ENCODE measurements around the gene PSAP. TPM values are rescaled to one million over a fixed set of nuclear protein-coding genes. Genes with fewer than 3 reads are reported as not detected.
A peak's percentile ranks its signal among the peaks of the same experiment; 100 is the strongest.

PSAP gene
- total RNA-seq, 1 experiment from 2014 or later: 114 TPM

DNA sequence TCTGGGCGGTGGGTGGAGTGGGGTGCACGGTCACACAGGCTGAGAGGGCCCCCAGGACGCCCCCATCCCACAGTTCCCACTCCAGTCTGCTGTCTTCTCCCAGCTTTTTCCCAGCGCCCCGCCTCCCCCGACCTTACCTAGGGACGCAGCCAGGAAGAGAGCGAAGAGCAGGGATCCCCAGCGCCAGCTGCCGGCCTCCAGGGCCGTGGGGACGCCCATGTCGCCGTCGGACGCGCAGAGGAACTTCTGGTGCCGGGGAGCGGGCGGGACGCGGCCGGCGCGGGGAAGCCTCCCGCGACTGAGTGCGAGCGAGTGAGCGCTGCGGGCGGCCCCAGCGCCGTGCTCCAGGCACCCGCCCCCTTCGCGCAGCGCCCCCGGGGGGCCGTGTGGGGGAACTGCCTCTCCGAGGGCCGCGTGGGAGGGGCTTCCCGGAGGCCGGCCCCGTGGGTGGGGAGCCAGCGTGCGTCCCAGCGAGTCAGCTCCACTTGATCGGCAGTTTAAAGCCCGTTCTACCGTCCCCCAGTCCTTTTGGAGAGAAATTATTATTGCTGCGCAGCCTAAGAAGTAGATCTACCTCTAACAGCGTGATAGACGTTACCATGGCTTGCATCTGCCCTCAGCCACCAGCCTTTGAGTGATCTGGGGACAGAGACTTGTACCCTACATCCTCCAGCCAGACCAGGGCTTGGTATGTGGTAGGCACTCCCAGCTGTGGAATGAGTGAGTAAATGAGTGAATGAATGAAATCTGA is 77.7 kb downstream of the PSAP start, which contains the start of gene VSIR:
TSS of gene VSIR (minus strand) at position 300 of the 751 bp plus-strand sequence. CDS start at position 219, 81 bp downstream.
- Histone ChIP-seq H3K27ac (ENCODE audit: low read length) (no peak within 1 kb of the TSS), H2AFZ (ENCODE audit: low read length) (no peak within 1 kb of the TSS), H3K4me2 (ENCODE audit: low read depth, low read length, poor library complexity, severe bottlenecking) (no peak within 1 kb of the TSS), H4K20me1 (ENCODE audit: insufficient read depth, low read depth, low read length) (no peaks in the 10 kb centered on the region), H3K4me3 (ENCODE audit: low read length) (no peak within 1 kb of the TSS), H3K9ac (ENCODE audit: low read length) (no peak within 1 kb of the TSS), H3K9me3 (ENCODE audit: low read length) (no peaks in the 10 kb centered on the region; the same call in 1 of the 2 replicates), H3K79me2 (ENCODE audit: low read length) (no peaks in the 10 kb centered on the region), H3K4me1 (ENCODE audit: low read length) (peaks cover 40% of the 10 kb centered on the region), H3K36me3 (ENCODE audit: insufficient read depth, low read length) (no peaks in the 10 kb centered on the region), H3K9me2 (replicated peaks; ENCODE audit: insufficient read depth, low read length) (no peaks in the 10 kb centered on the region), H3K27me3 (ENCODE audit: low read length) (peaks cover 2% of the 10 kb centered on the region; the same call in 1 of the 2 replicates)
- peak; percentile 91 for DNase-seq

DNA sequence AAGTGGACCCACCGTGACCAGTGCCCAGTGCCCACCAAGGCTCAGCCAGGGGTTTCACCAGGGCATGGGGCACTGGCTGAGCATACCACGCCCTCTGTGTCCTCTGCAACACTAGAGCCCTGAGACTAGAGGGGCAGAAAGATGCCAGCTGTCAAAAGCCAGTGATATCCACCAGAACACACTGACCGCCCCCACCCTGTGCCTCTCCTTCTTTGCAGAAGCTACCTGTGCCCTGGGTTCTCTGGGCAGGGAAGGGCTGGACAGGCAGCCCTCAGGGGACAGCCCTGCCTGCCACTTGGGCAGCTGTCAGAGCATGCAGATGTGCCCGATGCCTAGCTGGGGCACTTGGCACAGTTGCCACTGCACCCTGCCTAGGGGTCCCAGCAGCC is 78.2 kb downstream of the PSAP start:
- H3K4me2 ChIP-seq (ENCODE audit: low read depth, low read length, poor library complexity, severe bottlenecking): no peak overlapping the region
- H2AFZ ChIP-seq (ENCODE audit: low read length): no peak overlapping the region
- H4K20me1 ChIP-seq (ENCODE audit: insufficient read depth, low read depth, low read length): no peaks in the 10 kb centered on the region
- H3K9me3 ChIP-seq (ENCODE audit: low read length): no peaks in the 10 kb centered on the region; the same call in 1 of the 2 replicates
- peaks cover 2% of the 10 kb centered on the region; the same call in 1 of the 2 replicates for H3K27me3 ChIP-seq (ENCODE audit: low read length)
- no peak overlapping the region for H3K9ac ChIP-seq (ENCODE audit: low read length)
- no peak for DNase-seq
- no peaks in the 10 kb centered on the region for H3K79me2 ChIP-seq (ENCODE audit: low read length)
- no peak overlapping the region for H3K4me3 ChIP-seq (ENCODE audit: low read length)
- H3K36me3 ChIP-seq (ENCODE audit: insufficient read depth, low read length): no peaks in the 10 kb centered on the region
- no peak overlapping the region for H3K27ac ChIP-seq (ENCODE audit: low read length)
- H3K9me2 ChIP-seq (replicated peaks; ENCODE audit: insufficient read depth, low read length): no peaks in the 10 kb centered on the region
- peaks cover 40% of the 10 kb centered on the region for H3K4me1 ChIP-seq (ENCODE audit: low read length)

DNA sequence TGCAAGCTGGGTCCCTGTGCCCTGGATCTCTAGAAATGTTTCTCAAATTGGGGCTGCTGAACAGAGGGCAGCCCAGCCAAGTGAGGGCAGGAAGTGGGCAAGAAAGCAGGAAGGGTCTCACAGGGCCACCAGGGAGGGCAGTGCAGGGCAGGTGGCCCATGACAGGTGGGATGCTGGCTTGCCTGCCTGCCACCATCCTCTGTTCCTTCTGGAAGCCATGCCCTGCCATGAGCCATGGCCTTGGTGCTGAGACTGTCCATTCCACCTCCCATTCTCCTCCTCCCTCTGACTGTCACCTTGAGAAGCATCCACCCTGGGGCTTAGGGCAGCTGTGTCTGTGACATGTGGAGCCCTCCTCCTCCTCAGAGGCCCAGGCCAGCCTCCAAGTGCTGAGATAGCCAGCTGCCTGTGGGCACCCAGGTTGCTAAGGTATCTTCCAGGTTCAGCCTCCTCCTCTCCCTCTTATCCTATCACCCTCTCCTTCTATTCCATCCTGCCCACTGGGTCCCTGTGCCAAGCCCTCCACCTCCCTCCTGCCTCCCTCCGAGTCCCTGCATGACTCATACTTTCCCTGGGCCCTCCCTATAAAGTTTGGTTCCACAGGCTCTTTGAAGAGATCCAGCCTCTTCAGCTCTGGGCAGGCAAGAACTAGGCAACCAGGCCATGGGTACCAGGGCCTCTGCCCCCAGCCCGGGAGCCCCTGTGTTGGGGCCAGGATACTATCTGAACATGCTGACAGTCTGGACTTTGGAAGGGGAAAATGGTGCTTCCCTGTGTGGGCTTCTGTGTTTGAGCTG is 79.0 kb downstream of the PSAP start:
- Histone ChIP-seq H3K4me2 (ENCODE audit: low read depth, low read length, poor library complexity, severe bottlenecking) (no peak overlapping the region), H3K4me1 (ENCODE audit: low read length) (peaks cover 40% of the 10 kb centered on the region), H3K9me3 (ENCODE audit: low read length) (no peaks in the 10 kb centered on the region), H4K20me1 (ENCODE audit: insufficient read depth, low read depth, low read length) (no peaks in the 10 kb centered on the region), H3K9ac (ENCODE audit: low read length) (no peak overlapping the region), H3K9me2 (replicated peaks; ENCODE audit: insufficient read depth, low read length) (no peaks in the 10 kb centered on the region), H3K36me3 (ENCODE audit: insufficient read depth, low read length) (no peaks in the 10 kb centered on the region), H2AFZ (ENCODE audit: low read length) (no peak overlapping the region), H3K27me3 (ENCODE audit: low read length) (peaks cover 2% of the 10 kb centered on the region; the same call in 1 of the 2 replicates), H3K27ac (ENCODE audit: low read length) (no peak overlapping the region), H3K4me3 (ENCODE audit: low read length) (no peak overlapping the region), H3K79me2 (ENCODE audit: low read length) (no peaks in the 10 kb centered on the region)
- no peak for DNase-seq

DNA sequence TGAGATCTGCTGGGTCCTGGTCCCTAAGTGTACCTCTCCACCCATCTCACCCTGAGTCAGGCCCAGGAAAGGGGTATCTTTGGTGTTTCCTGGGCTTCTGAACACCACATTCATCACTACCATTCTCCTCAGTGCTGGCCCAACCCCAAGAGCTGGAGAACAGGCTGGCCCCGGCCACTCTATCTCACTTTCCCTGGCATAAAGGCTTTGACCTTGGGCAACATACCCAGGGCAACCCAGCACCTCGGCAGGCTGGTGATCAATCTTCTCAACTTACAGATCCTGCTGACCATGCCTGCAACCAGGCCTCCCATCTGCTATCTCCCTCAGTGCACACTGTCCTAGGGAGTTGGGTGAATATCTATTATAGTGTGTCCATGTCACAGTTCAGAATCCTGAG is 79.8 kb downstream of the PSAP start:
- Histone ChIP-seq H3K36me3 (ENCODE audit: insufficient read depth, low read length) (no peaks in the 10 kb centered on the region), H3K4me3 (ENCODE audit: low read length) (no peak overlapping the region), H3K9me2 (replicated peaks; ENCODE audit: insufficient read depth, low read length) (no peaks in the 10 kb centered on the region), H3K27me3 (ENCODE audit: low read length) (peaks cover 2% of the 10 kb centered on the region; the same call in 1 of the 2 replicates), H3K79me2 (ENCODE audit: low read length) (no peaks in the 10 kb centered on the region), H3K9me3 (ENCODE audit: low read length) (no peaks in the 10 kb centered on the region), H3K9ac (ENCODE audit: low read length) (no peak overlapping the region), H3K4me1 (ENCODE audit: low read length) (peaks cover 33% of the 10 kb centered on the region), H3K4me2 (ENCODE audit: low read depth, low read length, poor library complexity, severe bottlenecking) (no peak overlapping the region), H3K27ac (ENCODE audit: low read length) (no peak overlapping the region), H2AFZ (ENCODE audit: low read length) (no peak overlapping the region), H4K20me1 (ENCODE audit: insufficient read depth, low read depth, low read length) (no peaks in the 10 kb centered on the region)
- no peak for DNase-seq

DNA sequence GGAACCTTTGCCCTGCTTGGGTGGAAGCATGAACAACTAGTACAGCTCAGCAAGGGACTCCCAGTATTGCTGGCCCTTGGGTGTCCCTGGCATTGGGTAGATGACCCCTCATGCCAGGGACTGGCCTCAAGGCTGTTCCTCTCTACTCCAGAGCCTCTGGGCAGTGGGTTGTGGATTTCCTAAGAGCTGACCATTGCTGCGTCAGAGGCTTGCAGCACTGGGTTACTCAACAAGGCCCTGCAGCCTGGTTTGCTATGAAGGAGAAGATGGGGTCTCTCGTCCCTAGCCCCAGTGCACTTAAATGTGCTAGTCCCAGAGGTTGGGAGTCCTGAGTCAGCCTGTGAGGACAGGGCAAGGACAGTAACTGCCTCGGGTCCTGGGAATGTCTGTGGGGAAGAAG is 80.3 kb downstream of the PSAP start:
- H3K4me2 ChIP-seq (ENCODE audit: low read depth, low read length, poor library complexity, severe bottlenecking): no peak overlapping the region
- no peaks in the 10 kb centered on the region for H3K36me3 ChIP-seq (ENCODE audit: insufficient read depth, low read length)
- H3K79me2 ChIP-seq (ENCODE audit: low read length): no peaks in the 10 kb centered on the region

DNA sequence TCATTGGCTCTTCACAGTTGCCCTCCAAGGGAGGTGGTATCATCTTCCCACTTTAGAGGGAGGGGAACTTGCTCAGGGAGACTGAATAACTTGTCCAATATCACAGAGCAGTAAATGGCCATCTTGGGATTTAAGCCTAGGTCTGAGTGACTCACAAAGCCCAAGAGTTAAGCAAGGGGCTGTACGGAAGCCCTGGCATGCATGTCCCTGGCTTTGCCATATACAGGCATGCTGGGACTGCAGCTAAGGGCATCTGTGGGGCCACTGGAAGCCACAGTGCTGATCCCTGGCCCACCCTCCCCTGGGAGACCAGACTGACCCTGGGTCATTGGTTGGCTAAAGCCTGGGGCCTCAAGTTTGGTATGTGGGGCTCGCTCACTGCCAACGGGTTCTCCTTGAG is 80.8 kb downstream of the PSAP start:
- no peaks in the 10 kb centered on the region for H3K36me3 ChIP-seq (ENCODE audit: insufficient read depth, low read length)
- H4K20me1 ChIP-seq (ENCODE audit: insufficient read depth, low read depth, low read length): no peaks in the 10 kb centered on the region
- no peak overlapping the region for H3K27ac ChIP-seq (ENCODE audit: low read length)
- H3K4me1 ChIP-seq (ENCODE audit: low read length): peaks cover 27% of the 10 kb centered on the region
- H3K79me2 ChIP-seq (ENCODE audit: low read length): no peaks in the 10 kb centered on the region
- no peak overlapping the region for H3K9ac ChIP-seq (ENCODE audit: low read length)
- H3K27me3 ChIP-seq (ENCODE audit: low read length): peaks cover 2% of the 10 kb centered on the region; the same call in 1 of the 2 replicates
- no peak overlapping the region for H3K4me2 ChIP-seq (ENCODE audit: low read depth, low read length, poor library complexity, severe bottlenecking)
- no peaks in the 10 kb centered on the region for H3K9me2 ChIP-seq (replicated peaks; ENCODE audit: insufficient read depth, low read length)
- H2AFZ ChIP-seq (ENCODE audit: low read length): no peak overlapping the region
- no peaks in the 10 kb centered on the region for H3K9me3 ChIP-seq (ENCODE audit: low read length)
- no peak overlapping the region for H3K4me3 ChIP-seq (ENCODE audit: low read length)
- DNase-seq: no peak

More for the DNA sequence above, 80.3 kb downstream of the PSAP start:
- Histone ChIP-seq H3K4me1 (ENCODE audit: low read length) (peaks cover 31% of the 10 kb centered on the region), H3K27me3 (ENCODE audit: low read length) (peaks cover 2% of the 10 kb centered on the region; the same call in 1 of the 2 replicates), H3K9me3 (ENCODE audit: low read length) (no peaks in the 10 kb centered on the region), H3K4me3 (ENCODE audit: low read length) (no peak overlapping the region), H3K9ac (ENCODE audit: low read length) (no peak overlapping the region), H3K27ac (ENCODE audit: low read length) (no peak overlapping the region), H3K9me2 (replicated peaks; ENCODE audit: insufficient read depth, low read length) (no peaks in the 10 kb centered on the region), H4K20me1 (ENCODE audit: insufficient read depth, low read depth, low read length) (no peaks in the 10 kb centered on the region), H2AFZ (ENCODE audit: low read length) (no peak overlapping the region)
- DNase-seq: no peak

DNA sequence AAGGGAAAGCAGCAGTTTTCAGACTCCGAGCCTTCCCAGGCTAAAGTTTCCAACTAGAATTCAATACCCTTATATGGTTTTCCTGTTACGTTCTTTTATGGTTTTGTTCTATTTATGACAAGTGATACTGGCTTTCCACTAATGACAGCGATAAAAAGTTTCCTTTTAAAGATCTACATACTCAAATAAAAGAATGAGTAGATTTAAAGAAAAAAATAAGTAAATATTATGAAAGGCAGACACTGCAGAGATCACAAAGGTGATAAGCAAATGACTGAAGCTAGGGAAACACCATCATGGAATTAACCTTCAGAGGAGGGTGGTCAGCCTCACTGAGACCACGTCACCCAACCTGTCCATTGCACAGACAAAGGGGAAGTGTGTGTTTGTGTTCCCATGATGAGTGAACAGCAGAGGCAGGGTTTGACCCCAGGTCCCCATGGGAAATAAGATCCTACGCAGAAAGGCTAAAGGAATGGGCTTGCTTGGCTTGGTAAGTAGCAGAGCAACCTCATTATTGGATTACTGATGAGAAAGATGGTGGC is 81.7 kb downstream of the PSAP start:
- no peak overlapping the region for H3K27ac ChIP-seq (ENCODE audit: low read length)
- no peaks in the 10 kb centered on the region for H4K20me1 ChIP-seq (ENCODE audit: insufficient read depth, low read depth, low read length)
- H3K36me3 ChIP-seq (ENCODE audit: insufficient read depth, low read length): no peaks in the 10 kb centered on the region
- no peak overlapping the region; the same call in 1 of the 2 replicates for H3K9ac ChIP-seq (ENCODE audit: low read length)
- H3K9me2 ChIP-seq (replicated peaks; ENCODE audit: insufficient read depth, low read length): no peaks in the 10 kb centered on the region
- peaks cover 21% of the 10 kb centered on the region for H3K4me1 ChIP-seq (ENCODE audit: low read length)
- H3K4me3 ChIP-seq (ENCODE audit: low read length): peak overlapping the region; percentile 34; the same call in 1 of the 2 replicates
- H3K9me3 ChIP-seq (ENCODE audit: low read length): no peaks in the 10 kb centered on the region
- H3K79me2 ChIP-seq (ENCODE audit: low read length): no peaks in the 10 kb centered on the region
- peak overlapping the region; percentile 67; the same call in 1 of the 2 replicates for H2AFZ ChIP-seq (ENCODE audit: low read length)
- H3K4me2 ChIP-seq (ENCODE audit: low read depth, low read length, poor library complexity, severe bottlenecking): peak overlapping the region; percentile 69
- no peak for DNase-seq
- peaks cover 2% of the 10 kb centered on the region; the same call in 1 of the 2 replicates for H3K27me3 ChIP-seq (ENCODE audit: low read length)
